ENCODE data around the gene FRMD4A.

- TF ChIP-seq, protein P1, sequence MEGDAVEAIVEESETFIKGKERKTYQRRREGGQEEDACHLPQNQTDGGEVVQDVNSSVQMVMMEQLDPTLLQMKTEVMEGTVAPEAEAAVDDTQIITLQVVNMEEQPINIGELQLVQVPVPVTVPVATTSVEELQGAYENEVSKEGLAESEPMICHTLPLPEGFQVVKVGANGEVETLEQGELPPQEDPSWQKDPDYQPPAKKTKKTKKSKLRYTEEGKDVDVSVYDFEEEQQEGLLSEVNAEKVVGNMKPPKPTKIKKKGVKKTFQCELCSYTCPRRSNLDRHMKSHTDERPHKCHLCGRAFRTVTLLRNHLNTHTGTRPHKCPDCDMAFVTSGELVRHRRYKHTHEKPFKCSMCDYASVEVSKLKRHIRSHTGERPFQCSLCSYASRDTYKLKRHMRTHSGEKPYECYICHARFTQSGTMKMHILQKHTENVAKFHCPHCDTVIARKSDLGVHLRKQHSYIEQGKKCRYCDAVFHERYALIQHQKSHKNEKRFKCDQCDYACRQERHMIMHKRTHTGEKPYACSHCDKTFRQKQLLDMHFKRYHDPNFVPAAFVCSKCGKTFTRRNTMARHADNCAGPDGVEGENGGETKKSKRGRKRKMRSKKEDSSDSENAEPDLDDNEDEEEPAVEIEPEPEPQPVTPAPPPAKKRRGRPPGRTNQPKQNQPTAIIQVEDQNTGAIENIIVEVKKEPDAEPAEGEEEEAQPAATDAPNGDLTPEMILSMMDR (IDR thresholded peaks at IDR 0.05; ENCODE audit: low read length): no peak
- TF ChIP-seq EZH2 (optimal IDR thresholded peaks at IDR 0.05; ENCODE audit: low read depth, low read length): no peak
Measured at GRCh38 chr10:14225379-14225778, 105.3 kb downstream of the FRMD4A start.

Measured in MM.1S (cell line).